Stomach (tissue), 9 donors: ENCODE data around the gene AP1M2. TPM values are rescaled to one million over a fixed set of nuclear protein-coding genes. Genes with fewer than 3 reads are reported as not detected.
"Not testable (repeated sequence)": the region's sequence is repeated elsewhere in the genome, so short reads cannot be mapped to it uniquely, and the experiment has no call there.

Experiments used
- DNase-seq, 2 donors: peaks; one replicate each; pipeline versions ENCODE4 v3.0.0 to v3.0.0-alpha.2; 2013 to 2019
- H3K27ac ChIP-seq, 5 donors: fragments of 200-600 bp in 4 of 5; sonication (generic) in 4 of 5; one replicate each; pipeline ENCODE4 v1.5.1; 2013 to 2019; ENCODE audit warnings: mild to moderate bottlenecking in 1 of 5, moderate library complexity in 1 of 5
- H3K27me3 ChIP-seq, 3 donors: fragments of 200-600 bp; sonication (generic); one replicate each; pipeline ENCODE4 v1.5.1; 2017 to 2019; ENCODE audit warnings: mixed run types in 1 of 3
- H3K36me3 ChIP-seq, 4 donors: fragments of 200-600 bp; sonication (generic); 1 replicate in 3 of 4; 2 replicates in 1 of 4; pipeline ENCODE4 v1.5.1; 2016 to 2019
- H3K4me1 ChIP-seq, 4 donors: fragments of 200-600 bp; sonication (generic); one replicate each; pipeline ENCODE4 v1.5.1; 2016 to 2019
- H3K4me3 ChIP-seq, 4 donors: fragments of 200-600 bp; sonication (generic) in 3 of 4; one replicate each; pipeline ENCODE4 v1.5.1; 2016 to 2019; ENCODE audit warnings: mild to moderate bottlenecking in 1 of 4
- H3K9me3 ChIP-seq, 4 donors: fragments of 200-600 bp; sonication (generic); one replicate each; pipeline ENCODE4 v1.5.1; 2016 to 2019
- CTCF ChIP-seq, 7 experiments: fragments of 450-650 bp in 4 of 7; fragments of 200-600 bp in 3 of 7; sonication (generic) in 3 of 7; IDR thresholded peaks; one replicate each; pipeline ENCODE4 v1.5.1; 2016 to 2019; ENCODE audit warnings: antibody characterized with exemption in 7 of 7, control low read depth in 2 of 7, mild to moderate bottlenecking in 1 of 7
- EP300 ChIP-seq: sonication (generic); formaldehyde crosslinking; IDR thresholded peaks from one replicate; pipeline ENCODE4 v1.6.1; 2017; ENCODE audit warnings: antibody characterized with exemption
- POLR2A ChIP-seq, 4 donors: fragments of 450-650 bp; IDR thresholded peaks; one replicate each; pipeline ENCODE4 v1.6.1; 2016; ENCODE audit warnings: antibody characterized with exemption in 4 of 4, control low read depth in 2 of 4, mild to moderate bottlenecking in 1 of 4, moderate library complexity in 1 of 4
- POLR2AphosphoS5 ChIP-seq, 3 donors: sonication (generic); formaldehyde crosslinking; IDR thresholded peaks; one replicate each; pipeline ENCODE4 v1.6.1; 2016; ENCODE audit warnings: antibody characterized with exemption in 3 of 3
- WGBS, 5 donors: extraction: QIAGEN DNeasy Blood & Tissue Kit in 3 of 5; methylation state at CpG; one replicate each; pipeline versions ENCODE4 v1.1.5 to v1.1.7; 2013 to 2018; 5-methylcytosine and 5-hydroxymethylcytosine counted together
- intact Hi-C: fragments of 100-400 bp; cut with DNase I; formaldehyde crosslinking; loops from one replicate; pipeline ENCODE4 v1.15.1; 2023; ENCODE audit warnings: low total_unique reads
- polyA plus RNA-seq, 3 donors: library from polyadenylated mRNA; stranded (reverse); fragments of 200-250 nt; gene quantifications; one replicate each; pipeline ENCODE4 v1.2.3, GENCODE V29; 2013
- total RNA-seq, 5 donors: library from RNA; depleted of rRNA; stranded (reverse); fragments of >200 nt; gene quantifications; one replicate each; pipeline versions ENCODE4 v1.1.0 to v1.2.3, GENCODE V29; 2014 to 2016
- donor health status: healthy with polysubstance abuse.
- donor health status: Bipolar disorder and iron deficiency.
- donor health status: healthy.

The AP1M2 gene
- total and polyA plus RNA-seq, 8 donors, result 11.7 to 687 (median 68.3) TPM

DNA sequence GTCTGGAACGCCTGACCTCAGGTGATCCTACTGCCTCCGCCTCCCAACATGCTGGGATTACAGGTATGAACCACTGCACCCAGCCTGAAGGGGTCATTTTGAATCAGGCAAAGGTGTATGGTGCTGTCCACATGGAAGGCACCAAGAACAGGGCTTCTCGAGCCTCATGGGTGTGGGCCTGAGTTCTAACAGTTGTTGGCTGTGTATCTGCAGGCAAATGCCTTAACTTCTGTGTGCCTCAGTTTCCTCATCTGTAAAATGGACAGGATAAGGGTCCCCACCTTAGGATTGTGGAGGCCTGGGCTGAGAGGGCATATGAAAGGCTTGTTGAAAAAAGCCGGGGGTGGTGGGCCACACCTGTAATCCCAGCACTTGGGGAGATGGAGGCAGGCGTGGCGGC, 9.2 kb downstream of the AP1M2 start:
- Histone ChIP-seq H3K36me3 (peaks cover 0 to 55% (median 25%) of the 10 kb centered on the region in 4 donors), H3K4me1 (peaks cover 0 to 15% (median 7%) of the 10 kb centered on the region in 4 donors), H3K27me3 (no peaks in the 10 kb centered on the region), H3K4me3 (no peak overlapping the region), H3K27ac (no peak overlapping the region), H3K9me3 (no peaks in the 10 kb centered on the region)
- WGBS, 5 donors, result 79 to 99% (median 91%) methylated on average over 6 of the region's 6 CpGs
- no peak for DNase-seq
- intact Hi-C loops, result loop anchor here (10.0 kb wide), 1 partner anchor 93 kb away; no protein-coding TSS in a partner anchor
- no peak for TF ChIP-seq POLR2A (IDR thresholded peaks at IDR 0.05)
- no peak for TF ChIP-seq EP300
- TF ChIP-seq POLR2AphosphoS5 (IDR thresholded peaks at IDR 0.05), result no peak
- TF ChIP-seq CTCF (IDR thresholded peaks at IDR 0.05), result no peak

DNA sequence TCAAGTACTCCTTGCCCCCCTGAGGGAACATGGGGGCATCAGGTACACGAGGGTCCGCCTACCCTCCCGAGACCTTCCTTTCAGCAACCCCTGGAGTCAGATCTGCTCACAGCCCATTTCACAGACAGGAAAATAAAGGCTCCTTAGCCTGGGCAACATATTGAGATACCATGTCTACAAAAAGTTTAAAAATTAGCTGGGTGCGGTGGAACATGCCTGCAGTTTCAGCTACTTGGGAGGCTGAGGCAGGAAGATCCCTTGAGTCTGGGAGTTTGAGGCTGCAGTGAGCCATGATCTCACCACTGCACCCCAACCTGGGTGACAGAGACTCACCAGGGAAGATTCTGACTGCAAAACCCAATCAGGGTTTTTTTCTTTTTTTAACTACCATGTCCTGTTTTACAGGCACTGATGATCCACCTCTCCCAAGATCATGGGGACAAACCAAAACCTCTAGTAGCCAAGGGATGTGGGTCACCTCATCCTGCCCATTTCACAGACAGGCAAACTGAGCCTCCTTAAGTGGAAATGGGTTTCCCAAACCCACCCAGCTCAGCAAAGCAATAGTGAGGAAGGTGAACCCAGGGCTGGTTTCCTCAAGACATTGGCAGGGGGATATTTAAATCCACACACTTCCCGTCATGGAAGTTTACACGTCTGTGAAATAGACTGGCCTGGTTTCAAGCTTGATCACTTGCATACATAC, 11.9 kb downstream of the AP1M2 start:
- TF ChIP-seq POLR2AphosphoS5 (IDR thresholded peaks at IDR 0.05), result no peak
- Histone ChIP-seq H3K27me3 (no peaks in the 10 kb centered on the region), H3K27ac (no peak overlapping the region), H3K9me3 (no peaks in the 10 kb centered on the region), H3K4me1 (peaks cover 0 to 11% (median 4%) of the 10 kb centered on the region in 4 donors), H3K4me3 (no peak overlapping the region), H3K36me3 (peaks cover 0 to 39% (median 21%) of the 10 kb centered on the region in 4 donors)
- DNase-seq, result no peak
- 81 to 89% (median 88%) methylated on average over 6 of the region's 6 CpGs for WGBS, 5 donors
- intact Hi-C loops, result loop anchor here (10.0 kb wide), 1 partner anchor 90 kb away; no protein-coding TSS in a partner anchor

- no peaks in the 10 kb centered on the region for H3K27me3 ChIP-seq
- WGBS, 5 donors, result 71 to 87% (median 81%) methylated on average over 8 of the region's 8 CpGs
- intact Hi-C loops, result loop anchor here (10.0 kb wide), 1 partner anchor 90 kb away; no protein-coding TSS in a partner anchor
- H3K4me3 ChIP-seq, result no peak overlapping the region
- no peak for DNase-seq
- no peaks in the 10 kb centered on the region for H3K9me3 ChIP-seq
- peaks cover 0 to 34% (median 18%) of the 10 kb centered on the region in 4 donors for H3K36me3 ChIP-seq
- H3K4me1 ChIP-seq, result peaks cover 2 to 18% (median 10%) of the 10 kb centered on the region in 4 donors
- no peak for TF ChIP-seq EP300
- no peak for TF ChIP-seq POLR2A (IDR thresholded peaks at IDR 0.05)
- TF ChIP-seq CTCF (IDR thresholded peaks at IDR 0.05), result no peak
- TF ChIP-seq POLR2AphosphoS5 (IDR thresholded peaks at IDR 0.05), result no peak
- H3K27ac ChIP-seq, result no peak overlapping the region
These were observed 12.7 kb downstream of the AP1M2 start for GRCh38 chr19:10574462-10574861.

GRCh38 chr19:10573793-10574192, 13.3 kb downstream of the AP1M2 start:
- H3K9me3 ChIP-seq, H3K4me3 ChIP-seq, DNase-seq, H3K27ac ChIP-seq, H3K27me3 ChIP-seq: not testable (repeated sequence)
- Histone ChIP-seq H3K4me1 (peaks cover 8 to 22% (median 15%) of the 10 kb centered on the region in 4 donors), H3K36me3 (peaks cover 0 to 31% (median 17%) of the 10 kb centered on the region in 4 donors)
- 86 to 92% (median 90%) methylated on average over 6 of the region's 6 CpGs for WGBS, 5 donors
- intact Hi-C loops, result loop anchor here (10.0 kb wide), 1 partner anchor 89 kb away; no protein-coding TSS in a partner anchor

GRCh38 chr19:10568826-10569651, 18.1 kb downstream of the AP1M2 start, which contains the start of gene CDKN2D:
Gene CDKN2D (minus strand): TSS chr19:10568979. CDS start chr19:10568653, 326 bp downstream.
- H3K4me1 ChIP-seq, result peaks cover 37 to 57% (median 50%) of the 10 kb centered on the region in 4 donors
- intact Hi-C loops, result no loop called here

More at GRCh38 chr19:10568826-10569651, 18.1 kb downstream of the AP1M2 start, which contains the start of gene CDKN2D:
- TF ChIP-seq EP300, result no peak
- peak; percentile 63 to 96 (median 73) for TF ChIP-seq POLR2AphosphoS5 (IDR thresholded peaks at IDR 0.05)
- TF ChIP-seq CTCF (IDR thresholded peaks at IDR 0.05), result peak in 5 of 7 experiments; percentile 36 to 89 (median 68)
- TF ChIP-seq POLR2A (IDR thresholded peaks at IDR 0.05), result no peak
- H3K36me3 ChIP-seq, result peaks cover 0 to under 1% (median 0%) of the 10 kb centered on the region in 4 donors
- DNase-seq, result peak; percentile 100
- peak within 1 kb of the TSS; percentile 85 to 94 (median 91) for H3K27ac ChIP-seq
- no peaks in the 10 kb centered on the region for H3K9me3 ChIP-seq
- no peaks in the 10 kb centered on the region for H3K27me3 ChIP-seq
- H3K4me3 ChIP-seq, result peak within 1 kb of the TSS; percentile 83 to 97 (median 90)
- WGBS, 5 donors, result 0 to 1% (median 0%) methylated on average over 43 to 71 of the region's 71 CpGs
